Stimulated activated naive CD8-positive, alpha-beta T cell treated with anti-CD3 and anti-CD28 coated beads, Interleukin-15, Interleukin-2, amounts not matched to agents 100 ng/mL and 50 ng/mL, for 24 hours (primary cell): ENCODE results near the gene RNF41.
"Not testable (repeated sequence)": the region's sequence is repeated elsewhere in the genome, so short reads cannot be mapped to it uniquely, and the experiment has no call there.

ENCODE experiments used
- H3K27ac Mint-ChIP-seq: one replicate; pipeline ENCODE4 v1.8.0; 2021; ENCODE audit warnings: mild to moderate bottlenecking, mixed read lengths
- H3K27me3 Mint-ChIP-seq: one replicate; pipeline ENCODE4 v1.8.0; 2021; ENCODE audit warnings: mixed read lengths
- H3K36me3 Mint-ChIP-seq: one replicate; pipeline ENCODE4 v1.8.0; 2021; ENCODE audit warnings: low read depth, mixed read lengths
- H3K4me1 Mint-ChIP-seq: one replicate; pipeline ENCODE4 v1.8.0; 2021; ENCODE audit warnings: low read depth, mixed read lengths
- H3K4me3 Mint-ChIP-seq: one replicate; pipeline ENCODE4 v1.8.0; 2021; ENCODE audit warnings: mild to moderate bottlenecking, mixed read lengths
- H3K9me3 Mint-ChIP-seq: one replicate; pipeline ENCODE4 v1.8.0; 2021; ENCODE audit warnings: mixed read lengths

The RNF41 gene

DNA sequence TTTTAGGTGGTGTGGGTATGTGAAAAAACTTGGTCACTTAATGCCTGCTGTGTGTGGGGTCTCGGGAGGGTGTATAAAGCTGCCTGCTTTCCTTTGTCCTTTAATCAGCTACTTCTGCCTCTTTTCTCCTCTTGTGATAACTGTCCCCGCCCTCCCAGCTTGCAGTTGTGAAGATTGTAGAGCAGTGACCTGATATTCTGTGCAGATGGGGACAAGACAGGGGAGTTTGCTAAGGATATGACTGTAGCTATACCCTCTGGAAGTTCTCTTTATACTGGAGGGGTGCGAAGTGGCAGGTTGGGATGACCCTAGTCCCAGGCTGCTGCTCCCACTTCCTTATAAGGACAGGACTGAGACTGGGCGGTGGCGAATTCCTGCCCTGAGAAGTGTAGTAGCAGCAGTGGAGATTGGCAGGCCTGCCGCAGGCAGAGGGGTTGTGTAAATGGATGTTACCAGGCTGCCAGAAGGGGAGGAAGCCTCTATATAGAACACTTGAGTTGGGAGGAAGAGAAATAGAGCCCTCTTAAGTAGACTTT, 62.7 kb downstream of the RNF41 start:
- H3K36me3 Mint-ChIP-seq, result peaks cover 59% of the 10 kb centered on the region
- peaks cover 45% of the 10 kb centered on the region for H3K4me1 Mint-ChIP-seq
- no peaks in the 10 kb centered on the region for H3K27me3 Mint-ChIP-seq

DNA sequence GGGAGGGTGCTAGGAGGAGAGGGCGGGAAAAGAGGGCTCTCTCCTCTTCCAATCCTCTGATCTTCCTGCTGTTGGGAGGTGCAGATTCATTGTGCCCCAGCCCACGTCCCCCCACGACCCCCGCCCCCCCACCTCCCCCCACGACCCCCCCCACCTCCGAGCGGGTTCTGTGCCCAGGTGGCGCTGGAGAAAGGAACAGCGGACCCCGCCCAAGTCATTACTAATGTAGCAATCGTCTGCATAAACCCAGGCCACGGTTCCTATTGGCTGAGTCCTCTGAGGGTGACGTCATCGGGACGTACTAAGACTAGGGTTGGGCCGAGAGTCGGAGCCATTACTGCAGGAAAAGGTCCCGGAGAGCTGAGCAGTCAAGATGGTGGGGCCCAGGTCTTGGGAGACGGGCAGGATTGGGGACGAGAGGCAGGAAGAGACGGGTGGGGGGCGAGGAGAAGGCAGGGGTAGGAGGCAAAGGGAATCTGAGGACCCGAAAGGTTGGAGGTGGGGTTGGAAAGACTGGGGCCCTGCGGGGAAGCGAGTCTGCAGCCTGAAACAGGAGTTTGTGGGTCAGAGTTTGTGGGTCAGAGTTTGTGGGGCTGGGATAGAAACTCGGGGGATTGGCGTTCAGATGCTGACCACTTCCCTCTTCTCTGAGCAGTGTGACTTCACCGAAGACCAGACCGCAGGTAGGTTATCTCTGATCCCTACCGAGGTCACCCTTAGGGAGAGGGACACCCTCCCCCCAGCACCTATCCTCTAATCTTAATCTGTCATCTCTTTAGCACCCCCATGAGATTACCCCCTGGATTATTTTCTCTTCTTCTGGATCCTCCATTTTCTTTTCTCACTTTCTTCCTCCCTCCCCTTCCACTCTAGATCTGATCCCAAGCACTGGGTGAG, 63.4 kb downstream of the RNF41 start, which contains the start of gene MYL6:
MYL6 (plus strand) TSS at position 331 of the 897 bp plus-strand sequence; CDS start at position 374, 43 bp downstream.
- H3K4me1 Mint-ChIP-seq, result peaks cover 50% of the 10 kb centered on the region
- no peaks in the 10 kb centered on the region for H3K27me3 Mint-ChIP-seq
- peaks cover 54% of the 10 kb centered on the region for H3K36me3 Mint-ChIP-seq

More for the DNA sequence above, 62.7 kb downstream of the RNF41 start:
- H3K27ac Mint-ChIP-seq, result peak overlapping the region; percentile 88
- H3K4me3 Mint-ChIP-seq, result peak overlapping the region; percentile 98
- H3K9me3 Mint-ChIP-seq, result no peaks in the 10 kb centered on the region

DNA sequence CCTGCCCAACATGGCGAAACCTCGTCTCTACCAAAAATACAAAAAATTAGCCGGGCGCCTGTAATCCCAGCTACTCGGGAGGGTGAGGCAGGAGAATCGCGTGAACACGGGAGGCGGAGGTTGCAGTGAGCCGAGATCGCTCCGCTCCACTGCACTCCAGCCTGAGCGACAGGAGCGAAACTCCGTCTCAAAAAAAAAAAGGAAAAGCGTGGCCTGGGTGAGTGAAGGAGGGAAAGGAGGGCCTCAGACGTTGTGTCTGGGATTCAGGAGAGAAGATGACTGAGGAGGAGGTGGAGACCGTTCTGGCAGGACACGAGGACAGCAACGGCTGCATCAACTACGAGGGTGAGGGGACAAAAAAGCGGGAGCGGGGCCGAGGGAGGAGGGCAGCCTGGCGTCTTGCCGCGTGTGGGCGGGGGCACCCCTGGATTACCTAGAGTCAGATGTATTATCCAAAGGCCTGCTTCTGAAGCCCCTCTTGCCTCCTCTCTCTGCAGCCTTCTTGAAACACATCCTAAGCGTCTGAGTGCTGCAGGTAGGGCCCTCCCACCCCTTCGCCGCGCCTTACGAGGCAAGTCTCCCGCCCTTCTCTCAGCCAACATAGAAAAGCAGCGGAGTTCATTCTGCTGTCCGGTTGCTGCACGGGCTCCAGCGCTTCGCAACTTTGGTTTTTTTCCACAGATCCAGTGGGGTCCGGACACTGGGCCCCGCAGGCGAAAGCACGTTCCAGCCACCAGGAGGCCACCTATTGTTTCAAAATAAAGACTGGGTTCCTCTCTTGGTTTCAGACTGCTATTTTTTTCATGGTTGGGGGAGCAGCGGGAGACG, 64.3 kb downstream of the RNF41 start:
- H3K4me1 Mint-ChIP-seq, result peaks cover 58% of the 10 kb centered on the region
- H3K4me3 Mint-ChIP-seq, result peak overlapping the region; percentile 98
- no peaks in the 10 kb centered on the region for H3K27me3 Mint-ChIP-seq
- peaks cover 47% of the 10 kb centered on the region for H3K36me3 Mint-ChIP-seq
- H3K27ac Mint-ChIP-seq, result peak overlapping the region; percentile 88
- H3K9me3 Mint-ChIP-seq, result no peaks in the 10 kb centered on the region

More for the DNA sequence above, 63.4 kb downstream of the RNF41 start, which contains the start of gene MYL6:
- Mint-ChIP-seq H3K27ac (peak within 1 kb of the TSS; percentile 88), H3K9me3 (no peaks in the 10 kb centered on the region), H3K4me3 (peak within 1 kb of the TSS; percentile 98)

DNA sequence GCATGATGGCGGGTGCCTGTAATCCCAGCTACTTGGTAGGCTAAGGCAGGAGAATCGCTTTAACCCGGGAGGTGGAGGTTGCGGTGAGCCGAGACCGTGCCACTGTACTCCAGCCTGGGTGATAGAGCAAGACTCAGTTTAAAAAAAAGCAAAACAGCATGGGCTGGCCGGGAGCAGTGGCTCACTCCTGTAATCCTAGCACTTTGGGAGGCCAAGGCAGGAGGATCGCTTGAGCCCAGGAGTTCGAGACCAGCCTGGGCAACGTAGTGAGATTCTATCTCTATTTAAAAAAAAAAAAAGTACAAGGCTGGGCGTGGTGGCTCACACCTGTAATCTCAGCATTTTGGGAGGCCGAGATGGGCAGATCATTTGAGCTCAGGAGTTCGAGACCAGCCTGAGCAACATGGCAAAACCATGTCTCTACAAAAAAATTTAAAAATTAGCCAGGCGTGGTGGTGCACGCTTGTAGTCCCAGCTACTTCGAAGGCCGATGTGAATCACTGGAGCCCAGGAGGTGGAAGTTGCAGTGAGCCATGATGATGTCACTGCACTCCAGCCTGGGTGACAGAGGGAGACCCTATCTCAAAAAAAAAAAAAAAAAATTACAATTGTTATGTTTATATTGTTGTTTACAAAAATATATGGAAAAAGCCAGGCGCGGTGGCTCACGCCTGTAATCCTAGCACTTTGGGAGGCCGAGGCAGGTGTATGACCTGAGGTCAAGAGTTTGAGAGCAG, 65.1 kb downstream of the RNF41 start:
- H3K27me3 Mint-ChIP-seq, H3K9me3 Mint-ChIP-seq: not testable (repeated sequence)
- peaks cover 40% of the 10 kb centered on the region for H3K36me3 Mint-ChIP-seq
- H3K27ac Mint-ChIP-seq, result peak overlapping the region; percentile 88
- H3K4me3 Mint-ChIP-seq, result peak overlapping the region; percentile 98
- peaks cover 59% of the 10 kb centered on the region for H3K4me1 Mint-ChIP-seq

DNA sequence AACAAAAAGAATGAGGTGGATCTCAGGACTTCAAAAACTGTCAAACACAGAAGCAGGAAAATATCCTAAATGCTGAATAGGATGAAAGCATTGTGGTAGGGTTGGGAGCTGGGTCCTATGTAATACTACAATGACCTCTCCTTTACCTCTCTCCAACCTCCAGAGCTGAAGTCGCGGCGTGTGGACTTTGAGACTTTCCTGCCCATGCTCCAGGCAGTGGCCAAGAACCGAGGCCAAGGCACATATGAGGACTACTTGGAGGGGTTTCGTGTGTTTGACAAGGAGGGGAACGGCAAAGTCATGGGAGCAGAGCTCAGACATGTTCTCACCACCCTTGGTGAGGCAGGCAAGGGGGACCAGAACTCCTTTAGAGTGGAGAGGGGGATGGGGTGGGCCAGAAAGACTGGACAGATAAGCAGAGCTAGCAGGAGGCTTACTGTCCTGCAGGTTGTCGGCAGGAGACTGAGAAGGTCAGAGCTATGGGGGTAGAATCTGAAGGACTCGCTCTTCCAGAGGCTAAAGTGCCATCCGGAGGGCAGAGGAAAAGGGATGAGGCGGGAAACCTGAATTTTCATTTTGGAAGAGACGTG, 66.4 kb downstream of the RNF41 start:
- Mint-ChIP-seq H3K4me3 (no peak overlapping the region), H3K4me1 (peaks cover 59% of the 10 kb centered on the region), H3K9me3 (no peaks in the 10 kb centered on the region), H3K27ac (peak overlapping the region; percentile 34), H3K36me3 (peaks cover 29% of the 10 kb centered on the region), H3K27me3 (no peaks in the 10 kb centered on the region)

DNA sequence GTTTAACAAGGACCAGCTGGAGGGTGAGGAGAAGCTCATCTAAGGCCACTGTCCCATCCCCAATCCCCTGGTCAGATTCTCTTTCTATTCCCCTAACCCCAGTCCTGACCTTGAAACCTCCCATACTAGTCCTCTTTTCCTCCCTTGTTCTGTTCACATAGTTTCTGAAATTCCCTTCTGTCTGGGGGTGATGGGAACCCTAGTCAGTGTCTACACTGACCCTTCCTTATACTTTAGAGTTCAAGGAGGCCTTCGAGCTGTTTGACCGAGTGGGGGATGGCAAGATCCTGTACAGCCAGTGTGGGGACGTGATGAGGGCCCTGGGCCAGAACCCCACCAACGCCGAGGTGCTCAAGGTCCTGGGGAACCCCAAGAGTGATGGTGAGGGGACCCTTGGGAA, 66.9 kb downstream of the RNF41 start:
- Mint-ChIP-seq H3K27ac (no peak overlapping the region), H3K4me1 (peaks cover 56% of the 10 kb centered on the region), H3K36me3 (peaks cover 24% of the 10 kb centered on the region), H3K27me3 (no peaks in the 10 kb centered on the region), H3K4me3 (no peak overlapping the region), H3K9me3 (no peaks in the 10 kb centered on the region)

DNA sequence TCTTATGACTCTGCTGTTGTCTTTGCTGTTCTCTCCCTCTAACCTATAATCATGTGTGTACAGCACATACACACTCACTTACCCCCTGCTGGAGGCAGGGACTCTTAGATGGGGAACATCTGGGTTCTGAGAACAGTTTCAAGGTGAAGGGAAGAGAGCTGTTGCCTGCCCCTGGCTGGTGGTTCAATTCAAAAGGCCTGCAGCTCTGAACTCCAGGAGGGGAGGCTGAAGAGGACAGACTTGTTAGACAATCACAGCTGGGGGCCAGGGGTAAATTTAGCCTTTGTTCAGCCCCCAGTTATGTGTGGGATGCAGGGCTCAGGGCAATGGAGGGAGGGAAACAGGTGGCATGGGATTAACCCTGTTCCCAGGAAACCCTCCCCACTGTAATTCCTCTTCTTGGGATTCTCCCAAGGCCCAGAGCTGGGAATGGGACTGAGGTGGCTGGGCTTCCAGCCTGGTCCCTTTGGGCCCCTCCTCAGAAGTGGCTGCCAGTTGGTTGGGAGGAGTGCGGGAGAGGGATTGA, 67.4 kb downstream of the RNF41 start:
- Mint-ChIP-seq H3K27ac (no peak overlapping the region), H3K36me3 (peaks cover 18% of the 10 kb centered on the region), H3K4me3 (no peak overlapping the region)

DNA sequence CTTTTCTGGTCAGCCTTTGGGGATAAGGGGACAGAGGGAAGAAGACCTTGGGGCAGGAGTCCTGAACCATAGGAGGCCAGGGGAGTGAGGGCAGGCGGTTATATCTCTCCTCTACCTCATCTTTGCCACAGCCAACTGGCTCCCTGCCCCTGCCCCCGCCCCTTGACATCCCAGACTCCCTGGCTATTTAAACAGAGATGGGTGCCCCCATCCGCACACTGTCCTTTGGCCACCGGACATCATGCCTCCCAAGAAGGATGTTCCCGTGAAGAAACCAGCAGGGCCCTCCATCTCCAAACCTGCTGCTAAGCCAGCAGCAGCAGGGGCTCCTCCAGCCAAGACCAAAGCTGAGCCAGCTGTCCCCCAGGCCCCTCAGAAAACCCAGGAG, 68.0 kb downstream of the RNF41 start:
- H3K27ac Mint-ChIP-seq, result no peak overlapping the region
- H3K4me3 Mint-ChIP-seq, result peak overlapping the region; percentile 89
- peaks cover 46% of the 10 kb centered on the region for H3K4me1 Mint-ChIP-seq
- peaks cover 12% of the 10 kb centered on the region for H3K36me3 Mint-ChIP-seq
- H3K9me3 Mint-ChIP-seq, result no peaks in the 10 kb centered on the region
- no peaks in the 10 kb centered on the region for H3K27me3 Mint-ChIP-seq

More for the DNA sequence above, 67.4 kb downstream of the RNF41 start:
- Mint-ChIP-seq H3K9me3 (no peaks in the 10 kb centered on the region), H3K27me3 (no peaks in the 10 kb centered on the region), H3K4me1 (peaks cover 52% of the 10 kb centered on the region)

DNA sequence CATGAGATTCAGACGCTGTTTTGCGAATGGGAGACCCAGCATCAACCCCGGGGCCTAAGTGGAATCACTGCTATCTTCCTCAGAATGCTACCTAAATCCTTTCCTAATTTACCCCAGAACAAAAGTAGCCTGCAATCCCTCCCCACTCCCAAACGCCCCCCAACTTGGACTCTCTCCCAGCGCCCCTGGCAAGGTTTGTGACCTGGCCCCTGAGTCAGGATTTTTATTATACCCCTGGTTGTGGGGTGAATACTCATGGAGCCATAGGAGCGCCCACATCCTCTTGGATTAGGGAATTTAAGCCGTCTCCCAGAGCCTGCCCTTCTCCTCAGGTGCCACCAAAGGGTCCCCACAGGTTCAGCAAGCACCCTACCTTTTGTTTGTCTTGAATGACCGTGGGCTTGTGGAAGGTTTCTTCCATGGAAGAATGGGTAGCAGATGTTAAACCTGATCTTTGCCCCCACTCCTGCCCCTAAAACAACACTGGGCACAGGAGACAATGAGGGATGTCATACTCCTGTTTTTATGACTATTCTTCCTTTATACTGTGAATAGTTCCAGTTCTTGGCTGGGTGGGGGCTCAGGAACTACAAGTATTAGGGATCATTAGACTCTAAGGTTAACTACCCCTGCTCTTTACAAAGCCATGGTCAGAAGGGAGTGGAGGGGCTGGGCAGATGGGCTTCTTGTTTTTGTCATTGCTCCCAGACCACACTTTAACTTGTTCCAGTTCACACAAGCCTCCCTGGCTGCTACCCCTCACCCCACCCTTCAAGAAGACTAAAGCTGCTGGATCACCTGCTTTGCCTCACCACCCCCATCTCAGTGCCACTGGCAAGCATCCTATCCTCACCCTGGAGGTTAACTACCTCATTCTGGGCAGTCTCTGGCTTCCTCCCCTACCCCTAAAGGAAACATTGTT, 68.7 kb downstream of the RNF41 start:
- Mint-ChIP-seq H3K9me3 (no peaks in the 10 kb centered on the region), H3K4me1 (peaks cover 46% of the 10 kb centered on the region), H3K27me3 (no peaks in the 10 kb centered on the region), H3K4me3 (peak overlapping the region; percentile 89), H3K36me3 (peaks cover 10% of the 10 kb centered on the region), H3K27ac (peak overlapping the region; percentile 99)
